Bronchial epithelial cell (primary cell): ENCODE data around the gene PCDH8. TPM values are rescaled to one million over a fixed set of nuclear protein-coding genes. Genes with fewer than 3 reads are reported as not detected.

ENCODE experiments used
- DNase-seq: peaks from one replicate; pipeline ENCODE4 v3.0.0-alpha.2; 2010; ENCODE audit warnings: low read depth
- FAIRE-seq: peaks from 2 replicates; lab custom pipeline; 2011; peaks lifted over from hg19 to GRCh38; lab: Jason Lieb, UNC
- H3K27me3 ChIP-seq: 2 replicates; pipeline ENCODE4 v1.5.1; 2011; ENCODE audit warnings: low read length; ENCODE audit not compliant: control insufficient read depth, insufficient read depth
- H3K36me3 ChIP-seq: 2 replicates; pipeline ENCODE4 v1.5.1; 2011; ENCODE audit warnings: low read length; ENCODE audit not compliant: control insufficient read depth, insufficient read depth
- H3K4me3 ChIP-seq: 2 replicates; pipeline ENCODE4 v1.5.1; 2011; ENCODE audit warnings: mild to moderate bottlenecking, low read depth, low read length, control low read depth
- CTCF ChIP-seq: IDR thresholded peaks from 2 replicates; pipeline ENCODE4 v1.5.1; 2011; ENCODE audit warnings: mild to moderate bottlenecking, moderate library complexity, low read length, control low read depth, inconsistent platforms; ENCODE audit not compliant: insufficient read depth, severe bottlenecking
- total RNA-seq: library from RNA; depleted of rRNA; stranded (reverse); fragments of >200 nt; gene quantifications from 2 replicates; pipeline ENCODE4 v1.2.1, GENCODE V29; 2014

The PCDH8 gene
- total RNA-seq, 1 donor from 2014 or later: not detected

DNA sequence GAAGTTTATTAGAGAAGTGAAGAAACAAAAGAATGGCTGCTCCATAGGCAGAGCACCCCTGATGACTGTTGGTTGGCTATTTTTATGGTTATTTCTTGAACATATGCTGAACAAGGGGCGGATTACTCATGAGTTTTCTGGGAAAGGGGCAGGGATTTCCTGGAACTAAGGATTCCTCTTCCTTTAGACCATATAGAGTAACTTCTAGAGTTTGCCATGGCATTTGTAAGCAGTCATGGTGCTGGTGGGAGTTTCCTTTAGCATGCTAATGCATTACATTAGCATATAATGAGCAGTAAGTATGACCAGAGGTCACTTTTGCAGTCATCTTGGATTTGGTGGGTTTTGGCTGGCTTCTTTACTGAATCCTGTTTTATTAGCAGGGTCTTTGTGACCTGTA, 38.7 kb upstream of the PCDH8 start:
- no peak overlapping the region for H3K4me3 ChIP-seq
- FAIRE-seq (no peak), DNase-seq (no peak)
- H3K27me3 ChIP-seq: no peaks in the 10 kb centered on the region
- no peaks in the 10 kb centered on the region for H3K36me3 ChIP-seq
- TF ChIP-seq CTCF: no peak

GRCh38 chr13:52885141-52885540, 36.7 kb upstream of the PCDH8 start:
- no peak for TF ChIP-seq CTCF
- H3K36me3 ChIP-seq: no peaks in the 10 kb centered on the region
- FAIRE-seq: no peak
- no peak overlapping the region for H3K4me3 ChIP-seq
- no peaks in the 10 kb centered on the region for H3K27me3 ChIP-seq
- no peak for DNase-seq

DNA sequence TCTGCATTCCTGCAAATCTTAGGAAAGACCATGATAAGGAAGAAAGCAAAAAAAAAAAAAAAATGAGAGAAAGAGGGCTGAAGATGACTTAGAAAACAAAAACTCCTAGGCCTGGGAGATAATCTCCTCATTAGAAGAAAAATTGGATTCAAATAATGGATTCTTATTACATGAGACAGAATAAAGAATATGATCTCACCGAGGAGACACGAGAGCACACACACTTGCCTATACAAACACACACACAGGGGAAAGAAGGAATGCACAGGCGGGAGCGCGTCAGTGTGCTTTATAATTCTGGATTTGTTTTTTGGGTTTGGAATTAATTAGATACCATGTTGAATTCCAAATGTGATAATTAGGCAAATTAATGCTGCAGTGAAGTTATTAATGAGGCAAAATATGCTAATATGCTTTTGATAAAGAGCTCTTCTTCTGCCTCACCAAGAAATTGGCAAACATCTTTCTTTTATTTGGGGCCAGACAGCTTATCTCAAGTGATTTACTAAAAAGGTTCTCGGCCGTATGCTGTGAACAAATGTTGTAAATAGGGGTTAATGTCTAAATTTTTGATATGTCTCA, 36.1 kb upstream of the PCDH8 start:
- FAIRE-seq: no peak
- Histone ChIP-seq H3K36me3 (no peaks in the 10 kb centered on the region), H3K27me3 (no peaks in the 10 kb centered on the region), H3K4me3 (no peak overlapping the region)
- no peak for DNase-seq
- no peak for TF ChIP-seq CTCF

GRCh38 chr13:52882785-52883184, 34.3 kb upstream of the PCDH8 start:
- DNase-seq (no peak), FAIRE-seq (no peak)
- Histone ChIP-seq H3K27me3 (no peaks in the 10 kb centered on the region), H3K36me3 (no peaks in the 10 kb centered on the region), H3K4me3 (no peak overlapping the region)
- no peak for TF ChIP-seq CTCF

DNA sequence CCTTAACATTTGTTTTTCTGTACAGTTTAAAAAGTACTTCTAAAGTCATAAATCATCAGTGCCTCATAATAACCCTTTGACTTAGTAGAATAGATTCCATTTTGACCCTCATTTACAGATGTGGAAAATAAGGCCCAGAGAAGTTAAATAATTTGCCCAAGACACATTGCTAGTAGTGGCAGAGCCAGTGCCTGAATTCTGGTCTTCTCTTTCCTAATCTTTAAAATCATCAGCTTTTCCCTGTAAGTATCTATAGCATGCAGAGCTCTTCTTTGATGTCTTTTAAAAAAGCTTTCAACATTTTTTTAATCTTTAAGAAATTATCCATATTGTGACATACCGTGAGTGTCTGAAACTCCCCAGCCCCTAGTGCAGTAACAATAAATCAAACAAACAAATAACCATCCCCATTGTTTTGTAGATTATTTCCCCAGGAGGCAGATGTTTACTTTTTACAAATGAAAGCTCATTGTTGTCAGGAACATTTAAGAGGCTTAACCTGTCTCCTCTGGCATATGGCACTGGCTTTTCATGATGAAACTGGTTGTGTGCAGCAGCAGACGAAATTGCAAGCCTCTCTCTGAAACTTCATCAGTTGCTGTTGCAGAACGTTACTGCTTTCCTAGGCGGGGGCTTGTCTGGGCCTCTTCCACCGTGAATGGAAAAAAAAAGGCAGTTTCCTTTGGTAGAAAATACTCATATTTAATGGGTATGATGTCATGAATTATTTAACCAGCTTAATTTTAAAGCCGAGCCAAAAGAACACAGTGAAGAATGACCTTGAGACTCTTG, 31.7 kb upstream of the PCDH8 start:
- H3K27me3 ChIP-seq: no peaks in the 10 kb centered on the region
- FAIRE-seq (no peak), DNase-seq (no peak)

More for the DNA sequence above, 31.7 kb upstream of the PCDH8 start:
- H3K36me3 ChIP-seq: no peaks in the 10 kb centered on the region
- TF ChIP-seq CTCF: no peak
- no peak overlapping the region for H3K4me3 ChIP-seq
